HG02884 (cell line): ENCODE data around the gene PDZK1IP1.
"Not testable (repeated sequence)": the region's sequence is repeated elsewhere in the genome, so short reads cannot be mapped to it uniquely, and the experiment has no call there.

ENCODE experiments used
- ATAC-seq: cut with Tn5 transposase; IDR thresholded peaks from one replicate; pipeline ENCODE4 v1.9.1; 2021; ENCODE audit warnings: mild to moderate bottlenecking, moderate library complexity; ENCODE audit not compliant: unreplicated experiment

Gene PDZK1IP1

DNA sequence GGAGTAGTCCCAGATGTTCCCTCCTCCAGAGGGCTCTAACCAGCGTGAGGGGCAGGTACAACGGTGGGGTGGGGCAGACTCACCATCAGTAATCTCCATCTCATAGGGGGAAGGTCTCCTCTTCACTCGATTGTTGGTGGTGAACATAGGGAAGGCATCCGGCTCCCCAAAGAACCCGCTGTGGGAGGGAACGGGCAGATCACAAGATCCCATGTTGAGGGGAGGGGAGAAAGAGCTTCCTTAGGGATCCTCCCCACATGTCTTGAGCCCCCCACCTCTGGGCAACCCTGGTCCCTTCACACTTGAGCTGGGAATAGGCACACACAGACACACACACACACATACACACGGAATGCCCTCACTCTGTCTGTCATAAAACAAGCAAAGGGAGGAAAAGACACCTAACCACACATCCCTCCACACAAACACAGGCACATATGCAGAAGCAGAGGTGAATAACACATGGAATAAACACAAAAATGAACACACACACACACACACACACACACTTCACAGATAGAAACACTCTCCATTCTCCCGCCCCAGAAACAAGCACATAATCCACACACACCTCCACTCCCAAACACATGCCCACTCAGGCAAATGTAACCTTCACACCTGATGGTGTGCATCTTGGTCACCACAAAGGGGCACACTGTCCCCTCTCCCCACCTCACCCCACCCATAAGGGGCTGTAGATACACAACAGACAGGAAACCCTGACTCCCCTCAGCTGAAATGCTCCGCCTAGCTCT, 34.3 kb upstream of the PDZK1IP1 start:
- no peak for ATAC-seq

DNA sequence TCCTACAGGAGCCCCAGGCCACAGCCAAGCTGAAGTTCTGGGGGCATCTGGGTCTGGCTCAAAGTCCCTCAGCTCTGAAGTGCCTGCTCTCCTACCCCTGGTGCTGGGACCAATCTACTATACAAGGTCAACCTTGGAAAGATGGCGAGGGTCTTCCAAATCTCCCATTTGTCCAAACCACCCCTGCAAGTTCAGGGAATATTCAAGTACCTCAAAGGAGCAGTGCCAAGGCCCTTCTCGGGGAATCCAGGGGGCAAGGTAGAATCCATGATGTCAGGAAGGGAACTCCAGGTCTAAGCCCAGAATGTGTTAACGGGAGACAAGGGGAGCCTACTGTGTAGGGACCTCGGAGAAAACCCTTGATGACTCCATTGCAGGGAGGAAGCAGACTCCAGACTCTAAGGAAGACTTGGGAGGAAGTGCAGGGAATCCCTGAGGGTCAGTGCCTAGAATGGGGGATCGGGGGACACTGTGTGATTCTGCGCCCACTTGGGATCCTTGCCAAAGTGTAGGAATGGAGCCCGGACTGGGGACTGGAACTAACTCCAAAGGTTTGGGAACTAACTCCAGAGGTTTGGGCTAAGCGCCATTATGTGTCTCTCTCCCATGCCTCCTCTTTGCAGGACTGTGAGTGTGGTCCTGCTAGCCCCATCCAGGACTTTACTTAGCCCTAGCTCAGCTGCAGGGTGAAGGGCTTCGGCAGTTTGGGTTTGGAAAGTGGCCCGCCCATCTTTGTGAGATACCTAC, 33.5 kb upstream of the PDZK1IP1 start:
- ATAC-seq, result no peak

- ATAC-seq, result no peak
Observed at GRCh38 chr1:47222476-47222875, 32.6 kb upstream of the PDZK1IP1 start.

- ATAC-seq, result no peak
Observed at GRCh38 chr1:47219590-47220220, 29.9 kb upstream of the PDZK1IP1 start.

- ATAC-seq, result no peak
Observed at GRCh38 chr1:47219001-47219400, 29.2 kb upstream of the PDZK1IP1 start.

- no peak for ATAC-seq
Observed at GRCh38 chr1:47216278-47217059, 26.6 kb upstream of the PDZK1IP1 start.

- no peak for ATAC-seq
Observed at GRCh38 chr1:47215713-47216112, 25.9 kb upstream of the PDZK1IP1 start.

- ATAC-seq, result no peak
Observed at GRCh38 chr1:47214549-47214948, 24.7 kb upstream of the PDZK1IP1 start.

DNA sequence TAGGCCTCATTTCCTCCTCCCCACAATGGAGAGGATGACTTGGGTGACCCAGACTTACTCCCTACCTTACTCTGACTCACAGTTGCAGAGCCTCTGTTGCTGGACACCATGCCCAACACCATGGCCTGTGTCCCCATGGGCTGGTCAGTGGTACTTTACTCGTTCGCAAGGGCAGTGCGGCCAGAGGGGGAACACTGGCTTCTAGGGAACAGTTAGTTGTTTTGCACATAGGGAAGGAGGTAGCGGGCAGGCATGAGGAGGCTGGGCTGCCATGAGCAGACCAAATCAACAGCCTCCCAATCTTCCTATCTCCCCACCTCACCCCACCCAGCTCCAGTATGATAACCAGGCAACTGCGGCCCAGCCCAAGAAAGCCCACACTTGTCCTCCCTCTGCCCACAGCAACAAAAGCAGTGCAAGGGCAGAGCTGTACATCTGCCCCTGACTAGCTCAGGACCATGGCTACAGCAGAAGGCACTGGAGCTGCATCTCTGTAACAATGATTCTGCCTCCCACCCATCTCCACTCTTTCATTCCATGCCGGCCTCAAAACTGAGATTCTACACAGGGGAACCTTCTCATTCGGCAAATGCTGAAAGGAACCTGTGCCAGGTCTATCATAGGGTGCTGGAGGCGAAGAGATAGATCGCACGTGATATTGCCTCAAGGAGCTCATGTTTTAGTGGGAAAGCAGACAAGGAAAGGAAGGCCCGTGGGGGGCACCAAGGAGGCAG, 23.6 kb upstream of the PDZK1IP1 start:
- no peak for ATAC-seq

GRCh38 chr1:47212636-47213229, 22.9 kb upstream of the PDZK1IP1 start:
- ATAC-seq, result no peak

DNA sequence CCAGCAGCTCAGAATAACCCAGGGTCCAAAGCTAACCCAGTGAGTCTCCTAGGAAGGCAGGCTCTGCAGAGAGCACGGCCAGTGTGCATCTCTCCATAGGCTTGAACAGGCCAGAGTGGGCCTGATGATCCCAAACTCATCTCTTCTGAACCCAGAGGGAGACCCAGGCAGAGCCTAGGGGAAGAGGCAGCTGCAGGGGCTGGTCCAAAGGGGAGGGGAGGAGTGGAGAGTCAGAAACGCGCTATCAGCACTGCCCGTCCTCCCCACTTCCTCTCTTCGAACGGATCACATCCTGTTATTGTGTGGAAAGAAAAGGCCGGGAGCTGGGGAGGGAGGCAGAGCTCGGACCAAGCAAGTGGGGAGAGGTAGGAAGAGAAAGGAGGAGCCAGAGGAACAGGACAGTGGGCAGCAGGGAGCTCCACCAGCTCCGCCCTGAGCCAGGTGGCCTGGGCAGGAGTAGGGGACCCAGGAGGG, 22.0 kb upstream of the PDZK1IP1 start:
- no peak for ATAC-seq

DNA sequence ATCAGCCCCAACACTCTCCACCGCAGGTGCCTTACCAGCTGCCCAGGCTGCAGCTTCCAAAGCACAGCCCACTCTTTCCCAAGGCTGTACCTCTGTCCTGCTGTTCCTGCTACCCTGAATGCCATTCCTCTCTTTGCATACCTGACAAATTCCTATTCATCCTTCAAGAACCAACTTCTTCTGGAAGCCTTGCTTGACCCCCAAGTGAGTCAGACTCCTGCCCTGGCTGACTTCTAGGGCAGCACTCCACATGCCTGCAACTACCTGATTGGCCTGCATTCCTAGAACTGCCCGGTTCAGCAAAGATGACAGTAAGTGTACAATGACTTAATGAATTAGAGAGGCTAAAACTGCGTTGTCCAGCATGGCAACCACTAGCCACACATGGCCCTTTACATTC, 20.8 kb upstream of the PDZK1IP1 start:
- no peak for ATAC-seq

DNA sequence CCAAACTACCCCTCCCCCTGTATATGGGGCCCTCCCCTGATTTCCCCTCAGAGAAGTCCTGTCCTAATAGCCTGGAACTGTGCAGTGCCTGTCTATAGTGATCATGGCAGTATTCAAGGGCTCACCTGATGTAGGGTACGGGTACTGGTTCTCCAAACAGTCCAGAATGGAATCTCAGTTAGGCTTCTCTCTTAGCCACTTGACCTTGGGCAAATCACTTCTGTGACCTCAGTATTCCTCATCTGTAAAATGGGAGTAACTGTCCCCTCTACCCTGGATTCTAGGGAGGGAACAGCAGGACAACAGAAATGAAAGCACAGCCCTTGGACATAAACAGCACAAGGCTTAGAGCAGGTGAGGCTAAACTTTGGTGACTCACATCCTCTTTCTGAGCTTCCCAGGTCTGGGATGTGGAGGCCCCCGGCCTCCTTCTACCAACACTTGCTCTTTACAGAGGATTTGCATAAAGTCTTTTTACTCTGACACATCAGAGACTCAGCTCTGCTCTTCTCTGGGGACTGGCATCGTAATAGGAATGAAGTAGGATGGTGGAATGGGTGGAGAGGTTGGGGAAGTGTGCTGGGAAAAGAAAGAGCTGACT, 20.0 kb upstream of the PDZK1IP1 start:
- no peak for ATAC-seq

GRCh38 chr1:47209091-47209490, 19.3 kb upstream of the PDZK1IP1 start:
- ATAC-seq, result no peak

GRCh38 chr1:47208374-47208850, 18.6 kb upstream of the PDZK1IP1 start:
- no peak for ATAC-seq

DNA sequence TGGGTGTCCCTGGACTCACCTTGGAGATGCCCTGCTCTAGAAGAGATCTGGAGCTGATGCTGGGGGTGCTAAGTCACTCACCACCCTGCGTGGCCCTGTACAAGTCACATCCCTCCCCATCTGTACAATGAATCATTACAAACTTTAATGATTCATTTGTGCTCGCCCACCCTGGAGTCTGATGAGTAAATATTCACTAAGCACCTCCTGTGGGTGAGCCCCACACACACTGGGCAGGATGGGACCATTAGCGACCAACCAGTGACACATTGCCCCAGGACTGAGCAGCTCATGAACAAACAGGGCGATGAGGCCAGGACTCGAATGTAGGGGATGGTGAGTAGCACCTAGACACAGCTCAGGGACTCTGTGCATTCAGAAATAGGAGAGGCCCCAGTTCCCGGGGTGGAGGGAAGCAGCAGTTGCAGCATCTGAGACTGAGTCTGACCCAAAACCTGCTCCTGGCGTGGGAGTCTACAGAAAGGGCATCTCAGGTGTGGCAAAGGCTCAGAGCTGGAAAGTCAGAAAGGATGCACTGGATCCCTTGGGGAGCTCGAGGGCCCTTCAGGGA, 18.1 kb upstream of the PDZK1IP1 start:
- no peak for ATAC-seq

DNA sequence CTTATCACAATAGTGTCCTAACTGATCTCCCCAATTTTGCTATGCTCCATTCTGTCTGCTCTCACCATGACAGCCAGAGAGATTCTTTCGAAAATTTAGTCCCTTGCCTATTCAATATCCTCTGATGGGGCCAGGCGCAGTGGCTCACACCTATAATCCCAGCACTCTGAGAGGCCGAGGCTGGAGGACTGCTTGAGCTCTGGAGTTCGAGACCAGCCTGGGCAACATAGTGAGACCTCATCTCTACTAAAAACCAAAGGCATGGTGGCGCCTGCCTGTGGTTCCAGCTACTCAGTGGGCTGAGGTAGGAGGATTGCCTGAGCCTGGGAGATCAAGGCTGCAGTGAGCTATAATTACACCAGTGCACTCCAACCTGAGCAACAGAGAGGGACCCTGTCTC, 16.1 kb upstream of the PDZK1IP1 start:
- ATAC-seq, result no peak

DNA sequence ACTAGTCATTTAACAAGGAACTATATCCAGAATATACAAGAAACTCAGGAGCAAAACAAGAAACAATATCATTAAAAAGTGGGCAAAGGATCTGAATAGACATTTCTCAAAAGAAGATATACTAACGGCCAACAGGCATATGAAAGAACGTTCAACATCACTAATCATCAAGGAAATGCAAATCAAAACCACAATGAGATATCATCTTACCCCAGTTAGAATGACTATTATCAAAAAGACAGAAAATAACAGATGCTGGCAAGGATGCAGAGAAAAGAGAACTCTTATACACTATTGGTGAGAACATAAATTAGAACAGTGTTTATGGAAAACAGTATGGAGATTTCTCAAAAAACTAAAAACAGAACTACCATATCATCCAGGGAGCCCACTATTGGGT, 13.7 kb upstream of the PDZK1IP1 start:
- not testable (repeated sequence) for ATAC-seq

DNA sequence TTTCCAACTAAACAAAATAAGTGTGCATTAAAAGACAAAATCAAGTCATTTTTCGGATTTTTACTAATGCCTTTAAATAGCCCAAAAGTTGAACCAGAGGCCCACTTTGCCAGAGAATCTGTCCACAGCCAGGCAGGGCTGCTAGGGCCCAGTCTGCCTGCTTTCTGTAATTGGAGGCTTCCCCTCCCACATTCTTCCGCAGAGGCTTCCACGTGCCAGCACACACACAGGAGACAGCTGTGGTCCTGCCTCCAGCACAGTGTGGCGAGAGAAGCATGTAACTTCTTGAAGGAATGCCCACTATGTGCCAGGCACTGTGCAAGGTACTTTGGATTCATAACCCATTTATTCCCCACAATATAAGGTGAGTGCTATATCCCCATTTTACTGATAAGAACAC, 11.3 kb upstream of the PDZK1IP1 start:
- ATAC-seq, result no peak
